ENCODE results near the gene RASSF6.
"Not testable (repeated sequence)": the region's sequence is repeated elsewhere in the genome, so short reads cannot be mapped to it uniquely, and the experiment has no call there.

RASSF6 gene

GRCh38 chr4:73585345-73585744 lies 34.9 kb downstream of the RASSF6 start:
- no peak overlapping the region for H3K27ac Mint-ChIP-seq
- H3K9me3 Mint-ChIP-seq, result no peaks in the 10 kb centered on the region
- DNase-seq (no peak), ATAC-seq (replicated peaks) (no peak)
- no peak overlapping the region for H3K4me3 Mint-ChIP-seq
- no peaks in the 10 kb centered on the region for H3K36me3 Mint-ChIP-seq (ENCODE audit: insufficient read depth)
- H3K27me3 Mint-ChIP-seq, result no peaks in the 10 kb centered on the region
- no peaks in the 10 kb centered on the region for H3K4me1 Mint-ChIP-seq (ENCODE audit: low read depth in 2 of 2)

DNA sequence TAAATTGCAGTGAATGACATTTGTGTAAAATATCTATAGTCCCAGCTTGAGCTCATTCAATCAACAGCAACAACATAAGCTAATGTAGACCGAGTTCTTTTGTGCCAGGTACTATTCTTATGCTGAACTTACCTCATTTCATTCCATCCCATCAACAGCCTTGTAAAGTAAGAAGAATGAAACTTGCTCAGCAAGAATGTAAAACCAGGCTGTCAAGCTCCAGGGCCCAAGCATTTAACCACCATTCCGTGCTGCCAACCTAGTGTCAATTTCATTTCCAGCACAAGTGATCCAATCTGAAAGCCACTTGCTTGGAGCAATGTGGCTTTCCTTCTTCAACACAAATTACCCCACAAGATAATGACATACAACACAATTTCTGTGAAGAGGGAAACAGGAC lies 36.6 kb downstream of the RASSF6 start:
- H3K9me3 Mint-ChIP-seq, result peaks cover 0 to 2% of the 10 kb centered on the region in 2 donors
- H3K4me1 Mint-ChIP-seq (ENCODE audit: low read depth in 2 of 2), result no peaks in the 10 kb centered on the region
- DNase-seq (no peak), ATAC-seq (replicated peaks) (no peak)
- no peaks in the 10 kb centered on the region for H3K36me3 Mint-ChIP-seq (ENCODE audit: insufficient read depth)
- H3K4me3 Mint-ChIP-seq, result no peak overlapping the region
- H3K27ac Mint-ChIP-seq, result no peak overlapping the region
- H3K27me3 Mint-ChIP-seq, result no peaks in the 10 kb centered on the region

DNA sequence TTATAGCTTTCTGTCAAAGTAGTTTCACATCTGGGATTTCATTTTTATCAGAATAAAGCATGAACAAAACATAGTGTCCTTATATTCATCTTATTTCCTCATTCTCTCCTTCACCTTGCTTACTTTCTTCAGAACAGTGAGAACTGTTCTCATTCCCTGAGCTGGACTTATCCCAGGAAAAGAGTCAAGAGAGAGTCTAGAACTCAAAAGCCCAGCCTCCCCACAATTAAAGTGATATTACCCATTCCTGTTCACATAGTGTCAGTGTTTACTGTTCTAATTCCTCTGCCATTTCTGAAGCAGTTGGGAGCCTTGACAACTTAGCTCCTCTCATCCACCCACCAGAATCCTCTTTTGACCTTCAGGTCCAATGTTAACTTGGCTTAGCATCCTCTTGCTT lies 42.9 kb downstream of the RASSF6 start:
- no peak for ATAC-seq (replicated peaks)
- H3K4me3 Mint-ChIP-seq, result no peak overlapping the region
- H3K4me1 Mint-ChIP-seq (ENCODE audit: low read depth in 2 of 2), result no peaks in the 10 kb centered on the region
- H3K27me3 Mint-ChIP-seq, result no peaks in the 10 kb centered on the region
- no peak overlapping the region for H3K27ac Mint-ChIP-seq
- peaks cover 0 to 2% of the 10 kb centered on the region in 2 donors for H3K9me3 Mint-ChIP-seq
- no peaks in the 10 kb centered on the region for H3K36me3 Mint-ChIP-seq (ENCODE audit: insufficient read depth)
- DNase-seq, result no peak

DNA sequence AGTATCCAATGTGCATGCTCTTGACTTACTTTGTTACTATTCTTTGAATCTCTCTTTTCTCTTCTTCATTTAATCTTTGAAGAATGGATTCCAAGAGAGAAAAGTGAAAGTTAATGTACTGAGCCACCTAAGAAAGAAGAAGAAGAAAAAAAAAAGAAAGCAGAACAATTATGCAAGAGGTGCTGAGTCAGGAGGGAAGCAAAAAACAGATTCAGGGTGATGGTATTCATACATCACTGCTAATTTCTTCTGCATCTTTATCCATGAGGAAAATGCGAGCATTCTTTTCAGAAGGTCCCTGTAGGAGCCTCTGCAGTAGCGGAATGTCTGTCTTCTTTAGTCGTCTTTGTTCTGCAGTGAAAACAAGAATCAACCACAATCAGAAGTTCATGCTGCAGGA lies 43.9 kb downstream of the RASSF6 start:
- H3K27me3 Mint-ChIP-seq, result no peaks in the 10 kb centered on the region
- DNase-seq (no peak), ATAC-seq (replicated peaks) (no peak)
- no peaks in the 10 kb centered on the region for H3K4me1 Mint-ChIP-seq (ENCODE audit: low read depth in 2 of 2)
- no peak overlapping the region for H3K27ac Mint-ChIP-seq
- H3K9me3 Mint-ChIP-seq, result peaks cover 0 to 2% of the 10 kb centered on the region in 2 donors
- H3K36me3 Mint-ChIP-seq (ENCODE audit: insufficient read depth), result no peaks in the 10 kb centered on the region
- H3K4me3 Mint-ChIP-seq, result no peak overlapping the region

DNA sequence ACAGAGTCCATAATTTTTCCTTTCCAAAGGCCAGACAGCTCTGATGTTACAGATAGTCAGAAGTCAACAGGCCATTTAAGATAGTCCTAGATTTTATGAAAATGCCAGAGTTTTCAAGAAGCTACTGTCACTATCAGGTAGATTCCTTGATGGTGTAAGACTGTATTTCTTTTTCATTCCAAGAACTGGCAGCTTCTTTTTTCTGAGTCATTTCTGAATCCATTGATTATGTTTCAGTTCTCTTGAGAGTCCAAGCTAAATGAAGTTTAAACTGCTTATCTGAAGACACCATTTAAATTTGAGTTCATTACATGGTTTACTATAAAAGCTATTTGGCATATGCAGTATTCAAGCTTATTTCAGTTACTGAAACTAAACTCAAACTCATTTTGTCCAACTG lies 44.6 kb downstream of the RASSF6 start:
- H3K4me1 Mint-ChIP-seq (ENCODE audit: low read depth in 2 of 2), result no peaks in the 10 kb centered on the region
- H3K4me3 Mint-ChIP-seq, result no peak overlapping the region
- no peaks in the 10 kb centered on the region for H3K36me3 Mint-ChIP-seq (ENCODE audit: insufficient read depth)
- no peaks in the 10 kb centered on the region for H3K27me3 Mint-ChIP-seq
- DNase-seq (no peak), ATAC-seq (replicated peaks) (no peak)
- no peak overlapping the region for H3K27ac Mint-ChIP-seq
- H3K9me3 Mint-ChIP-seq, result peaks cover 0 to 2% of the 10 kb centered on the region in 2 donors

- ATAC-seq (replicated peaks), result no peak
These were observed 46.3 kb downstream of the RASSF6 start for GRCh38 chr4:73573794-73574528.

GRCh38 chr4:73550865-73551264 lies 69.4 kb downstream of the RASSF6 start:
- not testable (repeated sequence) for ATAC-seq (replicated peaks); H3K27me3 Mint-ChIP-seq; H3K36me3 Mint-ChIP-seq (ENCODE audit: insufficient read depth); H3K4me1 Mint-ChIP-seq (ENCODE audit: low read depth in 2 of 2); H3K9me3 Mint-ChIP-seq; H3K27ac Mint-ChIP-seq; DNase-seq; H3K4me3 Mint-ChIP-seq

More at GRCh38 chr4:73573794-73574528, 46.3 kb downstream of the RASSF6 start:
- Mint-ChIP-seq H3K9me3 (peaks cover 0 to 2% of the 10 kb centered on the region in 2 donors), H3K4me3 (no peak overlapping the region), H3K36me3 (ENCODE audit: insufficient read depth) (no peaks in the 10 kb centered on the region), H3K27me3 (no peaks in the 10 kb centered on the region), H3K4me1 (ENCODE audit: low read depth in 2 of 2) (no peaks in the 10 kb centered on the region), H3K27ac (no peak overlapping the region)
- DNase-seq, result no peak

DNA sequence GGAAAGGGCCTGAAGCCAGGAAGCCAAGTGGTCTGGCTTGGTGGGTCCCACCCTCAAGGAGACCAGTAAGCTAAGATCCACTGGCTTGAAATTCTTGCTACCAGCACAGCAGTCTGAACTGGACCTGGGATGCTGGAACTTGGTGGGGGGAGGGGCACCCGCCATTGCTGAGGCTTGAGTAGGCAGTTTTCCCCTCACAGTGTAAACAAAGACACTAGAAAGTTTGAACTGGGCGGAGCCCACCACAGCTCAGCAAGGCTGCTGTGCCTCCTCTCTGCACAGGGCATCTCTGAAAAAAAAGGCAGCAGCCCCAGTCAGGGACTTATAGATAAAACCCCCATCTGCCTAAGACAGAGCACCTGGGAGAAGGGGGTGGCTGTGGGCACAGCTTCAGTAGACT lies 75.6 kb downstream of the RASSF6 start:
- DNase-seq, result no peak
- Mint-ChIP-seq H3K4me3 (no peak overlapping the region), H3K9me3 (peaks cover 0 to 3% of the 10 kb centered on the region in 2 donors), H3K36me3 (ENCODE audit: insufficient read depth) (no peaks in the 10 kb centered on the region), H3K4me1 (ENCODE audit: low read depth in 2 of 2) (no peaks in the 10 kb centered on the region), H3K27me3 (no peaks in the 10 kb centered on the region), H3K27ac (no peak overlapping the region)
- ATAC-seq (replicated peaks), result no peak

- DNase-seq, result no peak
- H3K4me3 Mint-ChIP-seq, result no peak overlapping the region
- H3K36me3 Mint-ChIP-seq (ENCODE audit: insufficient read depth), result no peaks in the 10 kb centered on the region
- no peak overlapping the region for H3K27ac Mint-ChIP-seq
- peaks cover 0 to 2% of the 10 kb centered on the region in 2 donors for H3K9me3 Mint-ChIP-seq
- no peaks in the 10 kb centered on the region for H3K27me3 Mint-ChIP-seq
- no peaks in the 10 kb centered on the region for H3K4me1 Mint-ChIP-seq (ENCODE audit: low read depth in 2 of 2)
- ATAC-seq (replicated peaks), result no peak
These were observed 79.0 kb downstream of the RASSF6 start for GRCh38 chr4:73541251-73541650.

DNA sequence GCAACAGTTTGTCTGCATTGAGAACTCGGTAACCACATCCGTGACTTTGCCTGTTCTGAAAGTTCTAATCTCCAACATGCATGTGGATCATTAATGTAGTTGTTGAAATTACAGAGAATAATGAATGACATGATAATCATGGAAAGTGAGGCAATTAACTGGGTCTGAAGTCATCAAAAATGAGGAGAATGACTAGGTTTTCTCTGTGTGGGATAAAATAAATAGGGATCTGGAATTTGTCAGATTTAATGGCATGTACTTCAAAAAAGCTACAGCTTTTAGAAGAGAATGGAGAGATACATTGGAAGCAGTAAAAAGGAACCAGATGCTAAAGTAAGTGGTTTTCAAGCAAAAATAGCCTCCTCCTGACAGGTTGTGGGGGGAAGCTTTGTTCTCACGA lies 79.4 kb downstream of the RASSF6 start:
- H3K9me3 Mint-ChIP-seq, result peaks cover 0 to 2% of the 10 kb centered on the region in 2 donors
- H3K36me3 Mint-ChIP-seq (ENCODE audit: insufficient read depth), result no peaks in the 10 kb centered on the region
- DNase-seq, result no peak

DNA sequence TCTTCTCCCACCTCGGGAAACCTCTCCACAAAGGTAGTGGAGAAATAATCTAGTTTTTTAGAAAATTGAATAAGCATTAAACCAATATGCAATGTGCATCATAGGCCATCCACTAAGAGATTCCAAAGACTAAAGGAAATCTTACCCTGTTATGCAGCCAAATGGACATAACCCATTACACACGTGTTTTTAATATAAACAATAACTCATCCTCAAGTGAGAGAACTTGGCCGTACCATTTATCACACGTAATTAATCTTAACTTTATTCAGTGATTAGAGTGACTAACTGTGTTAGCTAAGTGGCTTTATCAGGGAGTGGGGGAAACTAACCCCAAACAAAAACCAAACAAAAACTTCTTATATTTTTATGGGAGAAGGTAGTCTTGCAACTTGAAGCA lies 80.8 kb downstream of the RASSF6 start:
- ATAC-seq (replicated peaks) (no peak), DNase-seq (no peak)
- Mint-ChIP-seq H3K9me3 (no peaks in the 10 kb centered on the region), H3K27me3 (no peaks in the 10 kb centered on the region), H3K27ac (no peak overlapping the region), H3K36me3 (ENCODE audit: insufficient read depth) (no peaks in the 10 kb centered on the region), H3K4me3 (no peak overlapping the region), H3K4me1 (ENCODE audit: low read depth in 2 of 2) (no peaks in the 10 kb centered on the region)

More for the DNA sequence above, 79.4 kb downstream of the RASSF6 start:
- no peak overlapping the region for H3K4me3 Mint-ChIP-seq
- no peaks in the 10 kb centered on the region for H3K27me3 Mint-ChIP-seq
- H3K4me1 Mint-ChIP-seq (ENCODE audit: low read depth in 2 of 2), result no peaks in the 10 kb centered on the region
- no peak for ATAC-seq (replicated peaks)
- H3K27ac Mint-ChIP-seq, result no peak overlapping the region

- Mint-ChIP-seq H3K9me3 (no peaks in the 10 kb centered on the region), H3K4me3 (no peak overlapping the region), H3K27ac (no peak overlapping the region), H3K4me1 (ENCODE audit: low read depth in 2 of 2) (no peaks in the 10 kb centered on the region), H3K27me3 (no peaks in the 10 kb centered on the region), H3K36me3 (ENCODE audit: insufficient read depth) (no peaks in the 10 kb centered on the region)
- ATAC-seq (replicated peaks) (no peak), DNase-seq (no peak)
These were observed 82.1 kb downstream of the RASSF6 start for GRCh38 chr4:73538162-73538561.

GRCh38 chr4:73533515-73534422 lies 86.5 kb downstream of the RASSF6 start:
- H3K36me3 Mint-ChIP-seq (ENCODE audit: insufficient read depth), result no peaks in the 10 kb centered on the region
- DNase-seq (no peak), ATAC-seq (replicated peaks) (no peak)
- no peaks in the 10 kb centered on the region for H3K4me1 Mint-ChIP-seq (ENCODE audit: low read depth in 2 of 2)
- no peaks in the 10 kb centered on the region for H3K27me3 Mint-ChIP-seq
- H3K27ac Mint-ChIP-seq, result no peak overlapping the region
- H3K4me3 Mint-ChIP-seq, result no peak overlapping the region
- H3K9me3 Mint-ChIP-seq, result no peaks in the 10 kb centered on the region

GRCh38 chr4:73528171-73528570 lies 92.1 kb downstream of the RASSF6 start:
- Mint-ChIP-seq H3K36me3 (ENCODE audit: insufficient read depth) (no peaks in the 10 kb centered on the region), H3K27ac (no peak overlapping the region), H3K4me1 (ENCODE audit: low read depth in 2 of 2) (no peaks in the 10 kb centered on the region)

More at GRCh38 chr4:73528171-73528570, 92.1 kb downstream of the RASSF6 start:
- no peaks in the 10 kb centered on the region for H3K9me3 Mint-ChIP-seq
- DNase-seq, result no peak
- no peaks in the 10 kb centered on the region for H3K27me3 Mint-ChIP-seq
- no peak overlapping the region for H3K4me3 Mint-ChIP-seq
- ATAC-seq (replicated peaks), result no peak
